K562 (cell line): Measurements from ENCODE around the gene PTGIR. TPM values are rescaled to one million over a fixed set of nuclear protein-coding genes. Genes with fewer than 3 reads are reported as not detected.

ENCODE experiments used
- CHD2 ChIP-seq: IDR thresholded peaks from 2 replicates; pipeline ENCODE4 v1.6.1; 2011; ENCODE audit warnings: low read depth, low read length
- CREBBP ChIP-seq: IDR thresholded peaks from one replicate; pipeline ENCODE4 v1.6.1; 2012; ENCODE audit warnings: low read depth, mild to moderate bottlenecking, control low read depth, inconsistent platforms, low read length
- KDM4B ChIP-seq, 2 experiments: fragments of 450-650 bp in 1 of 2; sonication (generic) in 1 of 2; IDR thresholded peaks; 2 replicates each; pipeline ENCODE4 v1.6.1; 2016 to 2017; ENCODE audit warnings: borderline replicate concordance in 2 of 2, antibody characterized with exemption in 1 of 2, low read depth in 1 of 2, mild to moderate bottlenecking in 1 of 2
- NCOA1 ChIP-seq: fragments of 450-650 bp; IDR thresholded peaks from 2 replicates; pipeline ENCODE4 v1.6.1; 2016; ENCODE audit warnings: low read depth
- TBL1XR1 ChIP-seq, 2 experiments: IDR thresholded peaks; 2 replicates each; pipeline ENCODE4 v1.6.1; 2012; ENCODE audit warnings: improper control_type of control experiment in 2 of 2, low read length in 2 of 2, mild to moderate bottlenecking in 1 of 2
- UBTF ChIP-seq, 2 experiments: IDR thresholded peaks; 2 replicates each; pipeline ENCODE4 v1.6.1; 2012; ENCODE audit warnings: improper control_type of control experiment in 2 of 2, low read depth in 2 of 2, low read length in 2 of 2, borderline replicate concordance in 1 of 2
- ZNF707 ChIP-seq: fragments of 250-450 bp; sonication (Bioruptor Pico); conservative IDR thresholded peaks from 2 replicates; pipeline ENCODE4 v1.8.0; 2022; ENCODE audit warnings: inconsistent platforms, mild to moderate bottlenecking, moderate library complexity
- polyA plus RNA-seq, 8 experiments: library from polyadenylated mRNA; depleted of rRNA in 4 of 8; stranded (reverse) in 5 of 8; unstranded in 3 of 8; fragments of >200 nt; fragmentation: Nextera tagmentation in 2 of 8; fragmentation: Illumina TruSeq in 1 of 8; extraction: Ambion mirVana in 2 of 8; extraction: Trizol in 1 of 8; gene quantifications; 2 replicates each; pipeline versions ENCODE4 v1.2.1 to v1.2.3, GENCODE V29; 2011 to 2014; ENCODE audit warnings: inconsistent platforms in 1 of 8, missing spikeins in 1 of 8
- total RNA-seq, 7 experiments: library from RNA; depleted of rRNA in 6 of 7; stranded (reverse); fragments of >200 nt in 6 of 7; fragmentation: Illumina TruSeq in 2 of 7; extraction: Trizol in 2 of 7; gene quantifications; 2 replicates each; pipeline versions ENCODE4 v1.2.1 to v1.2.3, GENCODE V29; 2011 to 2021; ENCODE audit warnings: low replicate concordance in 1 of 7
- TF ChIP-seq, protein P1 (sequence below): sonication (generic); formaldehyde crosslinking; IDR thresholded peaks from 2 replicates; pipeline ENCODE4 v1.8.0; 2022; ENCODE audit warnings: mild to moderate bottlenecking, missing genetic modification reagents, borderline replicate concordance

PTGIR gene
- total and polyA plus RNA-seq, 9 of the 15 experiments (the other 6 are each of a cell fraction or from before 2014, with no cell fraction given), result 0.11 to 3.4 (median 1.1) TPM; not detected in 1

DNA sequence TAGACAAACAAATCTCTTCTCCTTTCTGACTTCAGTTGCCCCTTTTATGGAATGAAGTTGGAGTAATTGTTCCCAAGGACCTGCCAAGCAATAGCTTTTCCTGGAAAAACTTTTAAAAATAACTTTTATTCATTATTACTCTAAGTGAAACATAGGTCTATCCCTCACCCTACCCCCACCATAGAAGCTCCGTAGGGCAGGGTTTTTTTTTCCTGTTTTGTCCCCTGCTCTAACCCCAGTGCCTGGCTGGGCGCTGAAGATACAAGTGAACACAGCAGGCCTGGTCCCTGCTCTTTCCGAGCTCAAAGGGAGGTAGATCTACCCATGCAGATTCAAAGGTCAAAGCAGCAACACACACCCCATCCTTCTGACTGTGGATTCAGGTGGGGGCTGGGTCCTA is 19.8 kb upstream of the PTGIR start (continued):
- TF ChIP-seq TBL1XR1 (IDR thresholded peaks at IDR 0.05; ENCODE audit: low read length in 2 of 2), result no peak
- no peak for TF ChIP-seq UBTF (IDR thresholded peaks at IDR 0.05; ENCODE audit: borderline replicate concordance in 1 of 2, low read depth in 2 of 2, low read length in 2 of 2)
- TF ChIP-seq KDM4B (IDR thresholded peaks at IDR 0.05; ENCODE audit: borderline replicate concordance in 2 of 2, low read depth in 1 of 2), result no peak
- no peak for TF ChIP-seq CREBBP
- no peak for TF ChIP-seq ZNF707 (CRISPR knock-in tag)
- TF ChIP-seq, protein P1, sequence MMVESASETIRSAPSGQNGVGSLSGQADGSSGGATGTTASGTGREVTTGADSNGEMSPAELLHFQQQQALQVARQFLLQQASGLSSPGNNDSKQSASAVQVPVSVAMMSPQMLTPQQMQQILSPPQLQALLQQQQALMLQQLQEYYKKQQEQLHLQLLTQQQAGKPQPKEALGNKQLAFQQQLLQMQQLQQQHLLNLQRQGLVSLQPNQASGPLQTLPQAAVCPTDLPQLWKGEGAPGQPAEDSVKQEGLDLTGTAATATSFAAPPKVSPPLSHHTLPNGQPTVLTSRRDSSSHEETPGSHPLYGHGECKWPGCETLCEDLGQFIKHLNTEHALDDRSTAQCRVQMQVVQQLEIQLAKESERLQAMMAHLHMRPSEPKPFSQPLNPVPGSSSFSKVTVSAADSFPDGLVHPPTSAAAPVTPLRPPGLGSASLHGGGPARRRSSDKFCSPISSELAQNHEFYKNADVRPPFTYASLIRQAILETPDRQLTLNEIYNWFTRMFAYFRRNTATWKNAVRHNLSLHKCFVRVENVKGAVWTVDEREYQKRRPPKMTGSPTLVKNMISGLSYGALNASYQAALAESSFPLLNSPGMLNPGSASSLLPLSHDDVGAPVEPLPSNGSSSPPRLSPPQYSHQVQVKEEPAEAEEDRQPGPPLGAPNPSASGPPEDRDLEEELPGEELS (CRISPR knock-in tag), result no peak
- TF ChIP-seq NCOA1, result no peak
- TF ChIP-seq CHD2, result no peak
